Measurements from ENCODE around the gene CCNC.
"Not testable (repeated sequence)": the region's sequence is repeated elsewhere in the genome, so short reads cannot be mapped to it uniquely, and the experiment has no call there.

CCNC gene

GRCh38 chr6:99603421-99604165 lies 35.1 kb upstream of the CCNC start:
- DNase-seq (ENCODE audit: low spot score), result no peak

DNA sequence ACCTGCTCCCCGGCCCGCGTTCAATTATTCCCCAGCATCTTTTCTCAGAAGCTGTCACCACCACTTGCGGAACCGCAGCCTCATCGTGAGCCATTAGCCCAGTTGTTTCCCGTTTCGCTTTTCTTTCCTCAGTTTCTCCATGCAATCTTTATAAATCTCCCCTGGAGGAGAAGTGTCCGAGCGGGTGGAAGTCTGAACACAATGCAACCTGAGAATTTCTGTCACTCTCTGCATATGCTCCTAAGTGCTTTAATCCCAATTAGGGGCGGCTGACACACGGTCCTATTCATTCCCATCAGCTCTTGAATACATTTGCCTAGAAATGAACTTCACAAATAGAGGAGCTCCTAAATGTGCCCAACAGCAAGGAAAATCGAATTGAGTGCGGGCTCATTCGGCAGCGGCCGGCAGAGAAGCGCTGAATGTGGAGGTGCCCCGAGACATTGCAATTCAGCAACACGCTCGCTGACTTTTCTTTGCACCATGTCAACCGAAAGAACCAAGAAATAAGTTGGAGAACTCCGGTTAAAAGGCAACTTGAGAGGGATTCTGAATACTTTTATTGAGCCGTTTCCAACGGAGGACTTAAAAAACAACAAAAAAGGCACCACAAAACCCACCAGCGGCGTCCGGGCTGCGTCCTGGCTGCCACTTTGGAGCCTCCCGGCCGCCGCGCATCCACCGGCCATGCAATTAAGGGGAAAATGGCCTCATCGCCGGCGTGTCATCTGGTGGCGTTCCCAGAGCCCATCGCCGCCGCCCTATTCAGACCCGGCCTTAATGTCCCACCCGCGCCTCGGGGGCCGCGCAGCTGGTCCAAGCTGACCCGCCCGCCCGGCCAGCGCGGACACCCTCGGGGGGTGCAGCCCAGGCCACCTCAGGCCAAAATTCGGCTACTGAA lies 34.3 kb upstream of the CCNC start:
- no peak for DNase-seq (ENCODE audit: low spot score)

DNA sequence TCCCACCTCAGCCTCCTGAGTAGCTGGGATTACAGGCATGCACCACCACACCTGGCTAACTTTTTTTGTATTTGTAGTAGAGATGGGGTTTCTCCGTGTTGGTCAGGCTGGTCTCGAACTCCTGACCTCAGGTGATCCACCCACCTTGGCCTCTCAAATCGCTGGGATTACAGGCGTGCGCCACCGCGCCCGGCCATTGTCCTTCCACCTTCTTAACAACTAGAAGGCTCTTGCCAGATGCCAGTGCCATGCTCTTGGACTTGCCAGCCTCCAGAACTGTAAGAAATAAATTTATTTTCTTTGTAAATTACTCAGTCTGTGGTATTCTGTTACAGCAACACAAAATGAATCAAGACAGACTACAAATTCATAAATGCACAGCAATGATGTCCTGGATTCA lies 26.2 kb upstream of the CCNC start:
- not testable (repeated sequence) for DNase-seq (ENCODE audit: low spot score)

DNA sequence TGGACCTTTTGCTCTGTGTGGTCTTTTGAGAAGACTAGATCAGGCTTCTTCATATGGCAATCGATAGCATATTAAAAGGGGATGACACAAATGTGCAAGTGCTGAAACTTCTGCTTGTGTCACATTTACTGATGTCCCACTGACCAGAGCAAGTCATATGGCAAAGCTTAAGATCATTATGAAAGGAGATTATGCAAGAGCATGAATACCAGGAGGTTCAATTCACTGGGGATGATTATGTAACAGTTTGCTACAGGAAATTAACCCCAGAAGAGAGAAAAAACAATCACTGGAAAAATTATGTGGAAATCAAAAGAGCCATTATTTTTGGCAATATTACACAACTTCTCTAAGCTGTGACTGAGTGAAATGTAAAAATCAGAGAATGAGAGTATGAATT lies 24.4 kb upstream of the CCNC start:
- no peak for DNase-seq (ENCODE audit: low spot score)

DNA sequence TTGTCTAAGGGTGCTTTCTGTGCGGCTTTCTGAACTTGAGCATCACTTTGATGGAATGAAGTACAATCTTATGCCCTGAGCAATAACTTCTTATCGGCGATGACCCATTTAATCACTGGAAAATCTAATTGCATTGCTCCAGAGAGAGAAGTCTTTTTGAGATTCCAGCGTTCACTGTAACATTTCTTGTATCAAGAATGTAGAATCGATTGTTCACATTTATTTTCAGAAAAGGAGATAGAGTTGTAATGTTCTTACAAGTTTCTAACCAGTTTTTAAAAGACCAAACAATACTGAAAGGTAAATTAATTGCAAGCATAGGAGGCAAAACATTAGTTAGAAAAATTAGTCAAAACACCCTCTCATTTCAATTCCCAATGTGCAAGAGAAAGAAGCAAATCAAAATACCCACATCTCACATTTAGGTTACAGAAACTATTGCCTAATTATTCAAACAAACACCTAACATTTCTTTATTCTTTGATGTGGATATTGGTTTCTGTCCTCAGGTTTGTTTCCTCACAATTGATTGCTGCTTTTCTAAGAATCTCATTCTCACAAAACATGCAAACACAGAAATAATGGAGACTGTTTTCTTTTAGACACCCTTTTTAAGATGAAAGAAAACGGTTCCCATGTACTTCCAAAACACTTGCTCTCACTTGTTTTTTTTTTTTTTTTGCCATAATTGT lies 23.4 kb upstream of the CCNC start:
- no peak for DNase-seq (ENCODE audit: low spot score)

GRCh38 chr6:99590728-99591672 lies 22.5 kb upstream of the CCNC start:
- no peak for DNase-seq (ENCODE audit: low spot score)

DNA sequence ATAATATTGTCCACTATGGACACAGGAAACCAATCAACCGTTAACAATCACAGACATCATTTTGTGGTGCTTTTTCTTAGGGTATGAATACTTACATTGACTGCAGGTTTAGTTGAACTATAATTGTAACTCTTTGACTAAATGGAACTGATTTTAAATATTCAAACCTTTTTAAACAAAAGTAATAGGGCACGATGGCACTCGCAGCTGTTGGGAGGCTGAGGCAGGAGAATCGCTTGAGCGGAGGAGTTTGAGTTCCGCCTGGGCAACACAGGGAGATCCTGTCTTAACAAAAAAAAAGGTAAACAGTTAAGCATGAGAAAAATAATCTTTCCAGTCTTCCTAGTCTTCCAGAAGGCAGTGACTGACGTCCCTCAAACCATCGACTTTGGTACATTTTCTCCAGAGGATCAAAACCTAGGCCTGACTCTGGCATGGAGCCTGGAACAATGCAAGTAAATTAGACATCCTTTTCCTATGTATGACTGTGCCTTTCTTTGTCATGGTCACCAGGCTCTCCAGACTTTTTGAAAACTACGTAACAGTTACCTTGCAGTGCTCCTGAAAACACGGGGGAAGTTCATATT lies 21.5 kb upstream of the CCNC start:
- no peak for DNase-seq (ENCODE audit: low spot score)

DNA sequence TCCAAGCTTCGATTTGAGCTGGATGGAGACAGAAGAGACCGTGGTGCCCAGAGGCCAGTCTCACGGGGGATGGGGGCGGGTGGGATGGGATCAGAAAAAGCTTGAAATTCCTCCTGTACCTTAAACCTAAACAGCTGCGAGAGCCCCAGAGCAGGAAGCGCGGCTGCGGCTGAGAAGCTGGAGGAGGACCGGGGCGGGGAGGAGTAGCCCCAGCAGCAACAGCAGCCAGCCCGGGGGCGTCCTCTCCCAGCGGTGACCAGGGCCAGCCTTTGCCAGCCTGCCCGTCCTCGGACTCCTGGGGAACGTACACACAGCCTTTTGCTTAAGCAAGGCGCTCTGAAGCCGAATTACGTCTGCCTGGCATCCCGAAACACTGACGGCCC lies 20.8 kb upstream of the CCNC start:
- no peak for DNase-seq (ENCODE audit: low spot score)

DNA sequence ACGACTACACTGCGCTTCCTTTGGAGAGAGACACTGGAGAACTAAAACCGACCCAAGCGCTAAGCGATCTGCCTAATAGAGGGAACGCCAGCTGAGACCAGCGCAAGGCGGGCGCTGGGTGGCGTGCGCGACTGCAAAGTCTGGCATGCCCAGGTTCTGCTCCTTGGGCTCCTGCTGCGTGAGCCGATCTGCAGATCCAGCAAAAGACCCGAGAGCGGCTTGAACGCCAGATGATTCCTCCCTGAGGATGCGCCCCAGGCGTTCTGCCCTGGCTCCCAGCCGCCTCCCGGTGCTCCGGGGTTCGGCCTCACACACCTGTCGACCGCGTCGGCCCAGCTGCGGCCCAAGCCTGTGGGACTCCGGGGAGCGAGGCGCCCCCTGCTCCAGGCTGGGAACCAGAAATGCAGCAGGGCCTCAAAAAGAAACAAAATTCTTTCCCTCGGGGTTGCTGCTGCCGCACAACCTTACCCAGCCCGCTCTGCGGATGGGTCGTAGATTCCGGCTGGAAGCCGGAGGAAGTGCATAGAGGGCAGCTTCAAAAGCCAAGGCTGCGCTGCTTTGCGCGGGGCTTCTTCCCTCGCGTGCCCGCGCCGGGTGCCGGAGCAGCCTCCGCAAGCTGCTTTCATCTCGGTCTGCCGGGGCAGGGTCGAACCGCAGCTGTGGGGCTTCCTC lies 20.3 kb upstream of the CCNC start:
- DNase-seq (ENCODE audit: low spot score), result peak; percentile 35

DNA sequence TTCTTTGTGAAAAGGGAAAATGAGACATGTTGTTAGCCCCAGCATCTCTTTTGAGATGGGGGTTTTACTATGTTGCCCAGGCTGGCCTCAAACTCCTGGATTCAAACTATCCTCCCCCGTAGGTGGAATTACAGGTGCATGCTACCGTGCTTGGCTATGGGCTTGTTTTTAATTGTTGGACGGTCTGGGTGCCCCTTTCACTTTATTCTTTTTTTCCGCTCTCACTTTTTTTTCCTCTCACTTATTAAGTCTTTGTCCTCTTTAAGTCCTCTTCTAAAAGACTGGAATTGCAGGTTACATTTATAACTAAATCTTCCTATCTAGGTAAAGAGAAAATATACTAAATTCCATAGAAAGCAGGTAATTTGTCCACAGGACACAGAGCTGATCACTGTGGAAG lies 19.3 kb upstream of the CCNC start:
- DNase-seq (ENCODE audit: low spot score), result no peak

GRCh38 chr6:99579781-99580180 lies 11.3 kb upstream of the CCNC start:
- no peak for DNase-seq (ENCODE audit: low spot score)

- no peak for DNase-seq (ENCODE audit: low spot score)
Measured at GRCh38 chr6:99575544-99576227, 7.2 kb upstream of the CCNC start.

GRCh38 chr6:99573980-99574617 lies 5.6 kb upstream of the CCNC start:
- no peak for DNase-seq (ENCODE audit: low spot score)

DNA sequence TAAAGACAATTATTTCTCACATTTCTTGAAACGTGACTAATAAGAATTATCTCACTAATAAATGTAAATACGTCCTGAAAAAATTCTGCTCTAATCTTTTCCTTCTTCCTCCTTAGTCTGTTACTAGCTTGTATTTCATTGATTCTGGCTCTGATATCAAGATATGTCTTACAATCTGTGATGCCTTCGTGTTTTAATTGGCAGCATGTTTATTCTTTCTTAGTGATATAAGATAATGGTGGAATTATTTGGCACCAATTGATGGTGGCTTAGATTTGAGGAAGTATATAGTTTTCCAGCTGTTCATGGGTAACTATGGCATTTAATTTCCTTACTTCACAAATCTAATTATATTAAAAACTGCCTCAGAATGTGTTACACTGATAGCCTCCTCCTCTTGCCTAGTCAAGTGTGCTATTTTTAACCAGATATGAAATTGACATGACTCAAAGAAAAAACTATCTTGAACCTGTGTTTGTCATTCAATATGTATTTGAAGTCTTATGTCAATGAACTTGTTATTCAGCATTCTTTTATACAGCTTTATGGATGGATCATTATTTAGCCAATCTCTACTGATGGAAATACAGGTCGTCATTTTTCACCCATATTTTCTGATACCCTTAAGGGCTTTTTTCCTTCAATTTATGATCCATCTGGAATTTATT lies 5.3 kb downstream of the CCNC start:
- no peak for DNase-seq (ENCODE audit: low spot score)

DNA sequence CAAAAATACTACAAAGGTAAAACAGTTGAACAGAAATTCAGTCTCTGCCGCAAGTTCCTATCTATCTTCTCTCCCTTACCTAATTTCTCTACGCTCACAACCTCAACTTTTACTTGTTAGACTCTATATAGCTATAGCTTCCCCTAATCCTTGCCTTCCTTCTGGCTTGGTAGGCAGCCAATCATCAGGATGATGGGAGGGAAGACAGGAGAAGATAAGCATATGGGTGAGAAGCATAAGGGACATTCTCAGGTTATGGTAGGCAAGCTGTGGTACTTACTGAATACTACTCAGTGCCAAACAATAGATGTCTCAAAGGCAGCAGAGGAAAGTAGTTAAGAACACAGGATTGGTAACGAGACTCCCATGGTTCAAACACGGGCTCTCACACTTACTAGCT lies 7.8 kb downstream of the CCNC start:
- DNase-seq (ENCODE audit: low spot score), result no peak

- DNase-seq (ENCODE audit: low spot score), result no peak
Measured at GRCh38 chr6:99559057-99559456, 9.4 kb downstream of the CCNC start.

DNA sequence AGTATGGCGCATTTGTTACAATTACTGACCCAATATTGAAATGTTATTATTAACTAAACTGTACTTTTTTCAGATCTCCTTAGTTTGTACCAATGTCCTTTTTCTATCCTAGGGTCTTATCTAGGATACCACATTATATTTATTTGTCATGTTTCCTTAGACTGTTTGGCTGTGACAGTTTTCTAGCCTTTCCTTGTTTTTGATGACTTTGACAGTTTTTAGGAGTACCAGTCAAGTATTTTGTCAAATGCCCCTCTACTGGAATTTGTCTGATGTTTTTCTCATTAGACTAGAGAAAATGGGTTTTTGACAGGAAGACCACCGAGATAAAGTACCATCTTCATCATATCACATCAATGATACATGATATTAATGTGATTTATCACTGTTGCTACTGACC lies 14.6 kb downstream of the CCNC start:
- DNase-seq (ENCODE audit: low spot score), result no peak

DNA sequence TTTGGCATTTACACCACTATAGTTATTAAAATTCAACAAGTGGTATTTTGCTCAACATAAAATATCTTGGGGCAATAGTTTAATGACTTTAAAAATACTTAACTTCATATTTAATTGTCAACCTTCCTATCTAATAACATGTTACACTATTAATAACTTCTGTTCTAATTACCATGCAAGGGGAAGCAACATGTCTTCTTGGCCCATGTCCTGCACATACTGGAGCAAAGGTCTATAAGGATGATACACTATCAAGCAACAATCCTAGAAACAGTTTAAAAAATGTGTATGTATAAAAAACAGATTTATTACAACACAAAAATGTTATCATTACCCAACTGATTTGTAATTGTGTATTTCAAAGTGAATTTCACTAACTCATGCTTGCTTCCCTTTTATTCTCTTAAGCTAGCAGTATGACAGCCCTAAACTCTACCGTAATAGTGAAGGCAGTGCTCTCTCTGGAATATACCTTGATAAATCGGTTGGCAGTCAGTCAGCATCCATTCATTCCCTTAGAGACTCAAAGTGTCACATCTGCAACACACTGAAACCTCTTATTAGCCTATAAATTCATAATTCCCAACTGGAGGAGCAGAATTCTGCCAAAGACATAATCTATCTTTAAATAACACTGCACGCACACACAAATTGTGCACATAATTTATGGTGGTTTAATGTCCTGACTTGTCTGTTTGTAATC lies 18.3 kb downstream of the CCNC start:
- DNase-seq (ENCODE audit: low spot score), result no peak

All from globus pallidus (tissue), 1 donor.